GM21526 (cell line): ENCODE data around the gene PCSK4.
"Not testable (repeated sequence)": the region's sequence is repeated elsewhere in the genome, so short reads cannot be mapped to it uniquely, and the experiment has no call there.

Source experiments
- ATAC-seq: cut with Tn5 transposase; IDR thresholded peaks from one replicate; pipeline ENCODE4 v1.9.1; 2021; ENCODE audit warnings: moderate library complexity; ENCODE audit not compliant: unreplicated experiment, low FRiP score

The PCSK4 gene

DNA sequence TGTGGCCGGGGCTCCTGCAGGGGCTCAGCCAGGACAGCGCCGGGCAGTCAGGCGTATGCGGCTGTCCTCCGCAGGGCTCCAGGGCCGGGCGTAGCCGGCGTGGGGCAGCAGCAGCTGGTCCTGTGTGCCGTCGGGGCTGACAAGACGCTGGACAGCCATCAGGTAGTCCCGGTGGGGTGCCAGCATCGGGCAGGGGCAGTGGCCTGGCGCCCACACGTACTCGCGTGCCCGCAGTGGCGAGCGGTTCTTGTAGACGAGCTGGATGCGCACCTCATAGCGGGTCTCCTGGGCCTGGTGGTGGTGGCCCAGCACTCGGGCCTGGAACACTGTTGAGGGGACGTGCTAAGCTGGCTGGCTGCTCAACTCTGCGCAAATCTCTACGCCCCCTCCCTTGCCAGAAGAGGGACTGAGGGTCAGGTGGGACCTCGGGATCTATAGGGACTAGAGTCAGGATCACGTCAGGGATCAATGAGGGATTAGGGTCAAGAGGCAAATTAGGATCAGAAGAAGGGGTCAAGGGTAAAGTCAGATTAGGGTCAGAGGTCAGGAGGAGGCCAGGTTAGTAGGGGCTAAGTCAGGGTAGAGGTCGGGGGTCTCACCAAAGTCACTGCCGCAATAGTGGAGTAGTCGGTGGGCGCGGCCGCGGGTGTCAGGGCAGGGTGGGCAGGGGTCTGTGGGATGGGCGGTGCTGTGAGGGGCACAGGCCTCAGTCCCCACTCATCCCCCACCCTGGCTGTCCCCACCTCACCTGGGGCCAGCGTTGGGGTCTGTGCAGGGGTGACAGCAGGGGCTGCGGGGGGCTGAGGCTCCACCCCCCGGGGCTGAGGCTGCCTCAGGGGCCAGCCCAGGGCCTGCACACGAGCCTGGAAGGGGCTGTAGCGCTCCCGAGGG, 16.1 kb upstream of the PCSK4 start:
- no peak for ATAC-seq

DNA sequence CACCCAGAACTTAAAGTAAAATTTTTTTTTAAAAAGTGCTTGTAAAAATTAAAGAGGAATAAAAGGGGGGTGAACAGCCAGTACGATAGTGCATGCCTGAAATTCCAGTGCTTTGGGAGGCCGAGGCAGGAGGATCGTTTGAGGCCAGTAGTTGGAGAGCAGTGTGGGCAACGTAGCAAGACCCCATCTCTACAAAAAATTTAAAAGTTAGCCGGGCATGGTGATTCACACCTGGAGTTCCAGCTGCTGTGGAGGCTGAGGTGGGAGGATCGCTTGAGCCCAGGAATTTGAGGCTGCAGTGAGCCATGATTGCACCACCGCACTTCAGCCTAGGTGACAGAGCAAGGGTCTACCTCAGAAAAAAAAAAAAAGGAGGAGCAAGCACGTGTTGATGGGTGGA, 14.9 kb upstream of the PCSK4 start:
- ATAC-seq = no peak

GRCh38 chr19:1503925-1504773, 14.0 kb upstream of the PCSK4 start:
- ATAC-seq = no peak

DNA sequence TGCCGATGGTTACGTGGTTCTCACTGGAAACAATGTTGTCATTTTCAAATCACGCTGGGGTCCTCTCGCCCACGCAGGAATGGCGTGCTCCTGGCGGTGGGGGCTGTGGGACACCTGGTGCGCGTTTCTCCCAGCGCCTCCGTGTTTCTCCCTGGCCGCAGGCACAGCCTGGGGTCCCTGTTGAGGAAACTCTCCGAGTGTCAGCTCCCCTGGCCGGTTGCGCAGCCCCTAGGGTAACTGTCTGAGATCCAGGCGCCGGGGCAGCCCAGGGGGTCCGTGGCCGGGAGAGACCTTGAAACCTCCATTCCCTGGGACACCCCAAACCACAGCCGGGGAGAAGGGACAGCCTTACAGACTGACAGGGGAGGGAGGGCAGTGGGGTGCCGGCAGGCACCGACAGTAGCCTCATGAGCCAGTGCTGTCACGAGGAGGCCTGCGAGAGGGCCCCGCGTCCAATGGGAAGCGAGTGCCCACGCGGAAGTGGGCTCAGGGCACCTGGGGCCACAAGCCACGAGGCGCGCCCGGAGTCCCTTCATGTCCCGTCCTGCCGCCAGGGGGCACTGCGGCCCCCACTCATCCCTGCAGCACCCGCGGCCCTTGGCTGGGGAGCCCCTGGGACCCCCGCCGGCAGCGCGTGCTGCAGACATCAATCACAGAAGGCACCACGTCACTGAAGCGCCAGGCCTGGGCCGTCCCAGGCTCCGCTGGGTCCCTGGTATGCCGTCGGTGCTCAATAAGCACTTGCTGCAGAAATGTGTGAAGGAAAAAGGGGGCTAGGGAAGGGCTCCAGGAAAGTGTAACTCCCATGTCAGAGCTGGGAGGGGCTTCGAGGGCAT, 13.2 kb upstream of the PCSK4 start:
- no peak for ATAC-seq

DNA sequence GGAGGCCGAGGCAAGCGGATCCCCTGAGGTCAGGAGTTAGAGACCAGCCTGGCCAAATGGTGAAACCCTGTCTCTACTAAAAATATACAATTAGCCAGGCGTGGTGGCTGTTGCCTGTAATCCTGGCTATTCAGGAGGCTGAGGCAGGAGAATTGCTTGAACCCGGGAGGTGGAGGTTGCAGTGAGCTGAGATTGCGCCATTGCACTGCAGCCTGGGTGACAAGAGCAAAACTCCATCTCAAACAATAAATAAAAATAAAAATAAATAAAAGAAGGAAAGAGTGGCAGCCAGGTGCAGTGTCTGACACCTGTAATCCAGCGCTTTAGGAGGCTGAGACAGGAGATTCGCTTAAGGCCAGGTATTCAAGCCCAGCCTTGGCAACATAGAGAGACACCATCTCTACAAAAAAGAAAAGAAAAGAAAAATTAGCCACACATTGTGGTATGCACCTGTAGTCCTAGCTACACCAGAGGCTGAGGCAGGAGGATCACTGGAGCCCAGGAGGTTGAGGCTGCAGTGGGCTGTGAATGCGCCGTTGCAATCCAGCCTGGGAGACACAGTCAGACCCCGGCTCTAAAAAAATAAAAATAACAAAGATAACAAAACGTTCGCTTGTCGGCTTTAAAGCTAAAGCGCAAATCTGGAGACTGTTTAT, 12.4 kb upstream of the PCSK4 start:
- no peak for ATAC-seq

GRCh38 chr19:1501200-1501595, 11.0 kb upstream of the PCSK4 start:
- no peak for ATAC-seq

- not testable (repeated sequence) for ATAC-seq
Measured at GRCh38 chr19:1499231-1499630, 9.1 kb upstream of the PCSK4 start.

GRCh38 chr19:1497578-1498235, 7.6 kb upstream of the PCSK4 start:
- no peak for ATAC-seq

- no peak for ATAC-seq
Measured at GRCh38 chr19:1496714-1497577, 6.8 kb upstream of the PCSK4 start.

DNA sequence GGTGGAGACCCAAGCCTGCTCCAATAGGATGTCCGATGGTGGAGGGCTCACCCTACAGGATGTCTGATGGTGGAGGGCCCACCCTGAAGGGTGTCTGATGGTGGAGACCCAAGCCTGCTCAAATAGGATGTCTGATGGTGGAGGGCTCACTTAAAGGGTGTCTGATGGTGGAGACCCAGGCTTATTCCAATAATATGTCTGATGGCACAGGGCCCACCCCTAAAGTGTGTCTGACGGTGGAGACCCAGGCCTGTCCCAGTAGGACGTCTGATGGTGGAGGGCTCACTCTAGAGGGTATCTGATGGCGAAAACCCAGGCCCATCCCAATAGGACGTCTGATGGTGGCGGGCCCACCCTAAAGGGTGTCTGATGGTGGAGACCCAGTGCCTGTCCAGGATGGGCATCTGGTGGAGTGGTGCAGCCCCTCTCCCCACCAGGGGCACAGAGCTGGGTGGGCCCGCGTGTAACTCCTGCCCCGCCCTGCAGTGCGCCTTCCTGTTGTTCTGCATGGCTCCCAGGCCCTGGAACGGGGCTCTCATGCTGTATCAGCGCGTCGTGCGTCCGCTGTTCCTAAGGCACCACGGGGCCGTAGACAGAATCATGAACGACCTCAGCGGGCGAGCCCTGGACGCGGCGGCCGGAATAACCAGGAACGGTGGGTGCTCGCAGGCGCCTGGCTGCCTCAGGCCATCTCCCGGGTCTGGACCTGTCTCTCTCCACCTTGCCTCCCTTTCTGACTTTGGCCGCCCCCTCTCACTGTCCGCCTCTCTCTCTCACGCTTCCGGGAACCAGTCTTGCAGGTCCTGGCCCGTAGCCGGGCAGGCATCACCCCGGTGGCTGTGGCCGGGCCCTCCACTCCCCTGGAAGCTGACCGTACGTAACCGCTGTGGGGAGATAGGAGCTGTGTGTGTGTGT, 5.9 kb upstream of the PCSK4 start:
- no peak for ATAC-seq

GRCh38 chr19:1495051-1495798, 5.1 kb upstream of the PCSK4 start:
- ATAC-seq = no peak

DNA sequence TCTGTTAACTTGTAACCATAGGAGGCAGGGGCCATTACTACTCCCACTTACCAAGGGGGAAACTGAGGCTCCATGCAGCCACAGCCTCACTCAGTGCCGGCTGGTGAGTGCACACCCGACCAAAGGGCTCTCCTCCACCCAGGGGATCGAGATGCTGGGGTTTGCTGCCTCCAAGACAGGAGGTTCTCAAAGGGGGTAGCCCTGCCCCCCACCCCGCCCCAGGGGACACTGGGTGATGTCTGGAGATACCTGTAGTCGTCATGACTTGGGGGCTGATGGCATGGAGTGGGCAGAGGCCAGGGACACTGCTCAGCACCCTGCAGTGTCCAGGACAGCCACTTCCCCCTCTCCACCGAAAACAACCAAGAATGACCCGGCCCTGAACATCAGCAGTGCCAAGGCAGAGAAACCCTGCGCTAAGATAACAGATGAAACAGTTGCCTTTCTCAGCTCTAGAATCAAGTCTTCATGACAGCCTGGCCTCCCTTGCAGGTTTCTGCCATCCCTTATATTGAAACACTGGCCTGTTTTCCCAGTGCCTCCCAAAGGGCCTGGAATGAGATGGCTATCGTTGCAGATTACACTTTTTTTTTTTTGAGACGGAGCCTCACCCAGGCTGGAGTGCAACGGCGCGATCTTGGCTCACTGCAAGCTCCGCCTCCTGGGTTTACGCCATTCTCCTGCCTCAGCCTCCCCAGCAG, 4.1 kb upstream of the PCSK4 start:
- ATAC-seq = no peak

DNA sequence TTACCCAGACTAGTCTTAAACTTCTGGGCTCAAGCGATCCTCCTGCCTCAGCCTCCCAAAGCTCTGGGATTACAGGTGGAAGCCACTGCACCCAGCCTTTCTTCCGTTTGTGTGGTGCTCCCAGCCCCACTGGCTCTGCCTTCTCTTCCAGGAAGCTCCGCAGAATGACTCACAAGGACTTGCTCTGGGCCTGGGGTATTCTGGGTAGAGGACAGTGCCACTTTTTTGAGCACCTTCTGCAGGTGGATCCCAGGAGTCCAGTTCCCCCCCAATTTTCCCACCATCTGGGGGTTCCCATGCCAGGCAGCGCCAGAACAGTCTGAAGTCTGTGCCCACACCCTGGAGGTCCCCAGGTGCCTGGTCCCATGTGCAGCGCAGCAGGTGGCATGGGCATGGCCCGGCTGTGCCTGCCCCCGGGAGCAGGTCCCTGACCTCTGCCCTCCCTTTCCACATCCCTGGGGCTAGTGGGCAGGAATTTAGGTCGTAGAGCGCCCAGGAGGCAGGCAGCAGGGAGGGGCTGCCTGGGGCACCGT, 2.4 kb upstream of the PCSK4 start:
- ATAC-seq = no peak

DNA sequence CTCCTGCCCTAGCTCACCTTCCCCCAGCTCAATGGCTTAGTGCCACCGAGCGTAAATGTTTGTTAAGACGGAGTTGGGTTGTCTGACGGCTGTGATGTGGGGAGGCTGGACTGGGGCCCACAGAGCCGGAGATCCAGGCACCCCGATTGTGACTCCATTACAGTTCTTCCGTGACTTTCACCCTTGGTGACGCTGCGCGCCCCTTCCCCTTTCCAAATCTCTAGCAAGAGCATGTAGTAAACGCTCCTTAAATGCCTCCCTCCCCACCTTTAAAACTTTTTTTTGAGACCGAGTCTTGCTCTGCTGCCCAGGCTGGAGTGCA, 1.7 kb upstream of the PCSK4 start:
- ATAC-seq = no peak

DNA sequence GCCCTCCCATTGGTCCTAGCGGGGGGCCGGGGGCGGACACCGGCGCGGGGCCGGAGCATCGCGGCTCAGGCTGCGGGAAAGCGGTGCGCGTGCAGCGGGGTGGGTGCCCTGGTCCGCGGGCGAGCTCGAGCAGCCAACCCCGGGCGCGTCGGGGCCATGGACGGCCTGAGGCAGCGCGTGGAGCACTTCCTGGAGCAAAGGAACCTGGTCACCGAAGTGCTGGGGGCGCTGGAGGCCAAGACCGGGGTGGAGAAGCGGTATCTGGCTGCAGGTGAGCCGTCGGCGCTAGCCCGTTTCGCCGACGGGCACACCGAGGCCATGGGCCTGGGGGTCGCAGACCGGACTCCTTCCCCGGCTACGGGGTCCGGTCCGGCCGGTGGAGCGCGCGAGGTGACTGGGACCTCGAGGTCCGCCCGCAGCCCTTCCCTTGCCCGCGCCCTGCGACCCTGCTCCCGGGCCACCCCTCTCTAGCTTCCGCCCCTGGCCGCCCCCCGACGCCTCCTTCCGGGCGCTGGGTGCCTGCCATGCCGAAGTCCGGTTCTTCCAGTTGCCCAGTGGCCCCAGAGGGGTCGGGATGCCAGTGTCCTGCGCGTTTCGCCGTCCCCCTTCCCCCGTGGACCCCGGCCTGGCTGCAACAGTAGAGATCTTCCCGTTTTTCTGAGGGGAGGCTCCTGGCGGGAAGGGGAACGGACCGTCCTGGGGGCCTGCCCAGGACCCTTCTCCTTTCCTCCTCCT, 1.1 kb upstream of the PCSK4 start, which contains the start of gene REEP6:
TSS of gene REEP6 (plus strand) at position 68 of the 735 bp plus-strand sequence. CDS start at position 157, 89 bp downstream.
- no peak for ATAC-seq
